Fibroblast of lung (primary cell): ENCODE data around the gene GPD1. TPM values are rescaled to one million over a fixed set of nuclear protein-coding genes. Genes with fewer than 3 reads are reported as not detected.

ENCODE experiments used
- DNase-seq, 2 donors: peaks; one replicate each; pipeline versions ENCODE4 v3.0.0 to v3.0.0-alpha.2; 2010; ENCODE audit warnings: low read depth in 2 of 2
- H2AFZ ChIP-seq: 2 replicates; pipeline ENCODE4 v1.5.1; 2012; ENCODE audit warnings: low read length, control low read depth, inconsistent platforms
- H3K27ac ChIP-seq: 2 replicates; pipeline ENCODE4 v1.5.1; 2011; ENCODE audit warnings: low read length, control low read depth; ENCODE audit not compliant: insufficient read depth
- H3K27me3 ChIP-seq: 2 replicates; pipeline ENCODE4 v1.5.1; 2011; ENCODE audit warnings: mild to moderate bottlenecking, low read length; ENCODE audit not compliant: control insufficient read depth, insufficient read depth
- H3K36me3 ChIP-seq: 2 replicates; pipeline ENCODE4 v1.5.1; 2011; ENCODE audit warnings: low read length; ENCODE audit not compliant: control insufficient read depth, insufficient read depth
- H3K4me1 ChIP-seq: 2 replicates; pipeline ENCODE4 v1.5.1; 2011; ENCODE audit warnings: low read length; ENCODE audit not compliant: control insufficient read depth, insufficient read depth; ENCODE audit errors: extremely low read depth
- H3K4me2 ChIP-seq: 2 replicates; pipeline ENCODE4 v1.5.1; 2011; ENCODE audit warnings: low read length, control low read depth; ENCODE audit not compliant: insufficient read depth; ENCODE audit errors: extremely low read depth
- H3K4me3 ChIP-seq, 4 experiments: fragments of 200-600 bp in 1 of 4; sonication (generic) in 1 of 4; replicated peaks in 1 of 4; 2 replicates each; pipeline ENCODE4 v1.5.1; 2011 to 2016; ENCODE audit warnings: low read length in 4 of 4, low read depth in 3 of 4, mild to moderate bottlenecking in 3 of 4, control low read depth in 2 of 4, inconsistent platforms in 1 of 4, mixed read lengths in 1 of 4; ENCODE audit not compliant: insufficient read depth in 1 of 4; ENCODE audit errors: control extremely low read depth in 1 of 4
- H3K79me2 ChIP-seq: 2 replicates; pipeline ENCODE4 v1.5.1; 2012; ENCODE audit warnings: mild to moderate bottlenecking, low read length, inconsistent platforms; ENCODE audit not compliant: control insufficient read depth, insufficient read depth
- H3K9ac ChIP-seq: 2 replicates; pipeline ENCODE4 v1.5.1; 2011; ENCODE audit warnings: mild to moderate bottlenecking, low read length, control low read depth; ENCODE audit not compliant: insufficient read depth
- H3K9me3 ChIP-seq: 2 replicates; pipeline ENCODE4 v1.5.1; 2012; ENCODE audit warnings: low read depth, low read length; ENCODE audit not compliant: control insufficient read depth, insufficient read depth
- H4K20me1 ChIP-seq: 2 replicates; pipeline ENCODE4 v1.5.1; 2011; ENCODE audit warnings: low read length; ENCODE audit not compliant: control insufficient read depth, insufficient read depth; ENCODE audit errors: extremely low read depth
- CTCF ChIP-seq, 2 donors: IDR thresholded peaks in 1 of 2; conservative IDR thresholded peaks in 1 of 2; 1 replicate in 1 of 2; 2 replicates in 1 of 2; pipeline ENCODE4 v1.5.1; 2011 to 2012; ENCODE audit warnings: low read length in 2 of 2, control low read depth in 1 of 2, inconsistent platforms in 1 of 2, low read depth in 1 of 2, mild to moderate bottlenecking in 1 of 2
- EZH2 ChIP-seq: IDR thresholded peaks from 2 replicates; pipeline ENCODE4 v1.5.1; 2012; ENCODE audit warnings: low read length, control low read depth, mild to moderate bottlenecking; ENCODE audit errors: missing control alignments
- polyA plus RNA-seq, 2 donors: library from polyadenylated mRNA; depleted of rRNA in 1 of 2; stranded (reverse) in 1 of 2; unstranded in 1 of 2; fragments of >200 nt; gene quantifications; 2 replicates each; pipeline ENCODE4 v1.2.1, GENCODE V29; 2011 to 2012; ENCODE audit warnings: missing spikeins in 1 of 2
- total RNA-seq: library from RNA; depleted of rRNA; stranded (reverse); fragments of >200 nt; gene quantifications from 2 replicates; pipeline ENCODE4 v1.2.1, GENCODE V29; 2014

The GPD1 gene
- total and polyA plus RNA-seq, 2 donors (not counting 1 experiment from before 2014, with no cell fraction given): under 0.01 to 0.03 TPM

DNA sequence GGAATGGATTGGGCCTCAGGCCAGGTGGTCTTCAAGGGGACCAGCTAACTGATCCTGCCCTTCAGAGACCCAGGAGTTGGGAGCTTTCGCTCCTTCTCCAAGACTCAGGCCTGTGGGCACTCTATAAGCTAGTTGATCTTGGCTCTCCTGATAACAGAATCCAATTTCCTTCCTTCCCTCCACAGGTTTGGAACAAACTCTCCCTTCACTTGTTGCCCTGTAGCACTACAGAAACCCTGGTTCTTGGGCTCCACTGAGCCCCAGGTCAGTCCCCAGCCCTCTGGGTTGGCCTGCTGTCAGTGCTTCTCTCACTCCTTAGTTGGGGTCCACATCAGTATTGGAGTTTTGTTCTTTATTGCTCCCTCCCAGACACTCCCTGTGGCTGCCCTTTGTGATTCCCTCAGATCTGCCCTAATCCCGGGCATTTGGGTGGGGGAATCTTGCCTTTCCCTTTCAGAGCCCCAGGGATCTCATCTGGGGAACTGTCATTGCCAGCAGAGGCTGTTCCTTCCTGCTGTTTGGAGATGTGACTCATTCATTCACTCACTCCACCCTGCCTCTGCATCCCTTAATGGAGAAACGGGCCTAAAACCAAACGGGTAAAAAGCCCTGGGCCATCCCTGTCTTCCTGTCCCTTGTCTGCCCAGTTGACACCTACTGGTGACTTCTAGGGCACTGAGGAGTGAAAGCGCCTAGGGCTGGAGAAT lies 4.4 kb upstream of the GPD1 start:
- Histone ChIP-seq H3K9ac (no peak overlapping the region), H3K4me2 (peak overlapping the region; percentile 3), H4K20me1 (no peaks in the 10 kb centered on the region), H2AFZ (no peak overlapping the region), H3K79me2 (no peaks in the 10 kb centered on the region), H3K27ac (peak overlapping the region; percentile 34), H3K9me3 (no peaks in the 10 kb centered on the region), H3K36me3 (peaks cover 21% of the 10 kb centered on the region), H3K27me3 (no peaks in the 10 kb centered on the region), H3K4me1 (peaks cover 5% of the 10 kb centered on the region), H3K4me3 (no peak overlapping the region)
- no peak for TF ChIP-seq CTCF (conservative IDR thresholded peaks at IDR 0.05 in 1 of 2, IDR thresholded peaks at IDR 0.05 in 1 of 2; ENCODE audit: low read depth in 1 of 2, low read length in 2 of 2)
- TF ChIP-seq EZH2: no peak
- DNase-seq: peak in 1 of 2 donors; percentile 51

- Histone ChIP-seq H3K4me2 (no peak overlapping the region), H4K20me1 (no peaks in the 10 kb centered on the region), H3K9me3 (no peaks in the 10 kb centered on the region), H3K27ac (no peak overlapping the region), H3K36me3 (peaks cover 20% of the 10 kb centered on the region), H3K9ac (no peak overlapping the region), H2AFZ (no peak overlapping the region), H3K79me2 (no peaks in the 10 kb centered on the region), H3K27me3 (no peaks in the 10 kb centered on the region), H3K4me1 (peaks cover 5% of the 10 kb centered on the region), H3K4me3 (no peak overlapping the region)
- no peak for TF ChIP-seq CTCF (conservative IDR thresholded peaks at IDR 0.05 in 1 of 2, IDR thresholded peaks at IDR 0.05 in 1 of 2; ENCODE audit: low read depth in 1 of 2, low read length in 2 of 2)
- TF ChIP-seq EZH2: no peak
- no peak for DNase-seq
These were observed 3.2 kb upstream of the GPD1 start for GRCh38 chr12:50100561-50100960.

GRCh38 chr12:50101663-50102062 lies 2.1 kb upstream of the GPD1 start:
- no peak overlapping the region for H3K27ac ChIP-seq
- DNase-seq: peak; percentile 56 to 60
- H3K4me1 ChIP-seq: peaks cover 5% of the 10 kb centered on the region
- H3K36me3 ChIP-seq: peaks cover 16% of the 10 kb centered on the region
- TF ChIP-seq EZH2 (no peak), CTCF (conservative IDR thresholded peaks at IDR 0.05 in 1 of 2, IDR thresholded peaks at IDR 0.05 in 1 of 2; ENCODE audit: low read depth in 1 of 2, low read length in 2 of 2) (peak; percentile 55 to 75)
- no peak overlapping the region for H2AFZ ChIP-seq
- H3K9me3 ChIP-seq: no peaks in the 10 kb centered on the region
- no peaks in the 10 kb centered on the region for H4K20me1 ChIP-seq
- H3K4me2 ChIP-seq: no peak overlapping the region
- no peak overlapping the region for H3K4me3 ChIP-seq
- no peaks in the 10 kb centered on the region for H3K27me3 ChIP-seq
- H3K9ac ChIP-seq: no peak overlapping the region
- H3K79me2 ChIP-seq: no peaks in the 10 kb centered on the region
